ENCODE measurements around the gene RUNX1.

RUNX1 gene

GRCh38 chr21:34907461-34908418 lies 141.4 kb downstream of the RUNX1 start:
- H3K4me3 ChIP-seq (ENCODE audit: low read depth, low read length) = no peak overlapping the region
- DNase-seq (ENCODE audit: low read depth) = no peak
- in situ Hi-C loops (cut with HindIII; ENCODE audit: low sequenced_read_pairs) = no loop called here
- TF ChIP-seq CTCF (IDR thresholded peaks at IDR 0.05; ENCODE audit: low read depth, low read length, missing control alignments) = no peak

- DNase-seq (ENCODE audit: low read depth) = no peak
- in situ Hi-C loops (cut with HindIII; ENCODE audit: low sequenced_read_pairs) = no loop called here
- no peak for TF ChIP-seq CTCF (IDR thresholded peaks at IDR 0.05; ENCODE audit: low read depth, low read length, missing control alignments)
- no peak overlapping the region for H3K4me3 ChIP-seq (ENCODE audit: low read depth, low read length)
These were observed 142.7 kb downstream of the RUNX1 start for GRCh38 chr21:34906401-34906800.

- TF ChIP-seq CTCF (IDR thresholded peaks at IDR 0.05; ENCODE audit: low read depth, low read length, missing control alignments) = no peak
- in situ Hi-C loops (cut with HindIII; ENCODE audit: low sequenced_read_pairs) = no loop called here
- no peak for DNase-seq (ENCODE audit: low read depth)
- H3K4me3 ChIP-seq (ENCODE audit: low read depth, low read length) = no peak overlapping the region
These were observed 143.9 kb downstream of the RUNX1 start for GRCh38 chr21:34905218-34905537.

GRCh38 chr21:34904526-34905217 lies 144.4 kb downstream of the RUNX1 start:
- in situ Hi-C loops (cut with HindIII; ENCODE audit: low sequenced_read_pairs) = no loop called here
- H3K4me3 ChIP-seq (ENCODE audit: low read depth, low read length) = no peak overlapping the region
- DNase-seq (ENCODE audit: low read depth) = no peak
- no peak for TF ChIP-seq CTCF (IDR thresholded peaks at IDR 0.05; ENCODE audit: low read depth, low read length, missing control alignments)

GRCh38 chr21:34900376-34900775 lies 148.7 kb downstream of the RUNX1 start:
- H3K4me3 ChIP-seq (ENCODE audit: low read depth, low read length) = no peak overlapping the region
- no peak for DNase-seq (ENCODE audit: low read depth)
- TF ChIP-seq CTCF (IDR thresholded peaks at IDR 0.05; ENCODE audit: low read depth, low read length, missing control alignments) = no peak
- in situ Hi-C loops (cut with HindIII; ENCODE audit: low sequenced_read_pairs) = no loop called here

GRCh38 chr21:34899760-34900159 lies 149.3 kb downstream of the RUNX1 start:
- no peak overlapping the region for H3K4me3 ChIP-seq (ENCODE audit: low read depth, low read length)
- in situ Hi-C loops (cut with HindIII; ENCODE audit: low sequenced_read_pairs) = loop anchor here (10.0 kb wide), 1 partner anchor 935 kb away; no protein-coding TSS in a partner anchor
- no peak for DNase-seq (ENCODE audit: low read depth)
- no peak for TF ChIP-seq CTCF (IDR thresholded peaks at IDR 0.05; ENCODE audit: low read depth, low read length, missing control alignments)
